Gastrocnemius medialis (tissue), 4 donors: ENCODE results near the gene CRTAC1. TPM values are rescaled to one million over a fixed set of nuclear protein-coding genes. Genes with fewer than 3 reads are reported as not detected.

Source experiments
- ATAC-seq, 2 donors: fragments of 150-250 bp; one replicate each; pipeline ENCODE4 v1.9.1; 2016
- DNase-seq, 2 donors: peaks; one replicate each; pipeline ENCODE4 v3.0.0-alpha.2; 2019
- H3K27ac ChIP-seq, 4 donors: fragments of 200-600 bp; sonication (generic); 1 replicate in 1 of 4; 2 replicates in 3 of 4; pipeline ENCODE4 v1.5.1; 2016 to 2018; ENCODE audit warnings: mild to moderate bottlenecking in 2 of 4, moderate library complexity in 1 of 4
- H3K27me3 ChIP-seq, 3 donors: fragments of 200-600 bp; sonication (generic) in 2 of 3; 1 replicate in 1 of 3; 2 replicates in 2 of 3; pipeline versions ENCODE4 v1.5.1 to v1.6.0; 2016 to 2019; ENCODE audit warnings: mild to moderate bottlenecking in 1 of 3, moderate library complexity in 1 of 3
- H3K36me3 ChIP-seq, 2 donors: fragments of 200-600 bp; sonication (generic) in 1 of 2; one replicate each; pipeline ENCODE4 v1.5.1; 2017 to 2018
- H3K4me1 ChIP-seq, 2 donors: fragments of 200-600 bp; sonication (generic) in 1 of 2; one replicate each; pipeline ENCODE4 v1.5.1; 2016 to 2017; ENCODE audit warnings: mild to moderate bottlenecking in 2 of 2
- H3K4me3 ChIP-seq, 4 donors: fragments of 200-600 bp; sonication (generic) in 3 of 4; 1 replicate in 1 of 4; 2 replicates in 3 of 4; pipeline ENCODE4 v1.5.1; 2016 to 2019; ENCODE audit warnings: mild to moderate bottlenecking in 2 of 4
- H3K9me3 ChIP-seq, 3 donors: fragments of 200-600 bp; sonication (generic) in 2 of 3; 1 replicate in 1 of 3; 2 replicates in 2 of 3; pipeline ENCODE4 v1.5.1; 2016 to 2019
- POLR2A ChIP-seq, 2 donors: fragments of 450-650 bp; IDR thresholded peaks; one replicate each; pipeline ENCODE4 v1.6.1; 2017; ENCODE audit warnings: antibody characterized with exemption in 2 of 2, mild to moderate bottlenecking in 2 of 2, moderate library complexity in 2 of 2
- in situ Hi-C, 4 donors: fragments of 200-750 bp; cut with MboI; loops; one replicate each; pipeline versions ENCODE4 v1.15.0 to v1.8.0; 2017; ENCODE audit warnings: low sequenced_read_pairs in 4 of 4
- intact Hi-C: fragments of 100-400 bp; cut with DNase I; formaldehyde crosslinking; loops from one replicate; pipeline ENCODE4 v1.15.1; 2023; ENCODE audit warnings: low total_unique reads
- total RNA-seq, 4 donors: library from RNA; depleted of rRNA; stranded (reverse); fragments of >200 nt; gene quantifications; one replicate each; pipeline versions ENCODE4 v1.1.0 to v1.2.3, GENCODE V29; 2016
- TF ChIP-seq, protein P1 (sequence below), 5 experiments: fragments of 450-650 bp in 3 of 5; fragments of 200-600 bp in 2 of 5; sonication (generic) in 2 of 5; IDR thresholded peaks in 4 of 5; conservative IDR thresholded peaks in 1 of 5; 1 replicate in 4 of 5; 2 replicates in 1 of 5; pipeline ENCODE4 v1.5.1; 2016 to 2019; ENCODE audit warnings: antibody characterized with exemption in 5 of 5, mild to moderate bottlenecking in 3 of 5, moderate library complexity in 3 of 5

Gene CRTAC1
- total RNA-seq, 4 donors from 2014 or later, result 0.16 to 3.9 (median 0.56) TPM; not detected in 1

DNA sequence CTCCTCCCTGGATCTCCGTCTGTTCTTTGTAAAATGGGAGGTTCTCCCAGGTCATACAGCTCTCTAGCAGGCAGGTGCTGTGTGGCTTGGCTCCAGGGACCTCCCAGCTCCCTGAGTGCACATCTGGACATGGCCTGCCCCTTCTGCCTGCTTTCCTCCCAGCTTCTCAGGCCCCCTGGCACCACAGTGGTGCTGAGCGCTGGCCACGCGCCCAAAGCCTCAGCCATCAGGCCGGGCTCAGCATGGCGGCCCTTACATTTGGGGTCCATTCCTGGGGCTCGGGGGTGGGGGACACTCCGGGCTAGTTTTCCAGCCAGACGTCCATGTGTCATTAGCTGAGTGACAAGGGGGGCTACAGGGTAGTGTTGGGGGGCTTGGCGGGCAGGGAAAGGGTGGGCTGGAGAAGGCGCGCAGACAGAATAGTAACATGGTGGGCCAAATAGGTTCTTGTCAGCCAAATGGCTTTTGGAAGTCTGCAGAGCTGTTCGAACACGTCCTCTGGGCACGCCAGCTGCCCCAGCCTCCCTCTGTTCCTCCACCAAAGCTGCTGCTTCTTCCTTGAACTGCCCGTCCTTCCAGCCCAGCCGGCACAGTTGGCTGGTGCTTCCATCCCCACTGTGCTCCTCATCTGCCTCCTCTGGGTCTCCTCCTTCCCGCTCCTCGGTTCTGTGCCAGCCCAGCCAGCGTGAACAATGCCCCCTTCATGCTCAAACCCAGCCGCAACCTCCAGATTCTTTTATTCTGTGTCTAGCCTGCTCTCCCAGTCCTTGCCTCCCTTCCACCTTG, 114.9 kb downstream of the CRTAC1 start:
- no peak overlapping the region for H3K27ac ChIP-seq
- no peaks in the 10 kb centered on the region for H3K27me3 ChIP-seq
- H3K4me3 ChIP-seq, result no peak overlapping the region
- no peaks in the 10 kb centered on the region for H3K36me3 ChIP-seq
- no peak for DNase-seq
- intact Hi-C loops (no loop called here), in situ Hi-C loops (loop anchor here (5.0 to 10.0 kb wide), 3 partner anchors 127 to 132 kb away; no protein-coding TSS in a partner anchor)
- H3K9me3 ChIP-seq, result no peaks in the 10 kb centered on the region
- ATAC-seq, result no peak
- H3K4me1 ChIP-seq, result peaks cover 8% of the 10 kb centered on the region in 2 donors
- TF ChIP-seq POLR2A (IDR thresholded peaks at IDR 0.05), result no peak
- TF ChIP-seq, protein P1, sequence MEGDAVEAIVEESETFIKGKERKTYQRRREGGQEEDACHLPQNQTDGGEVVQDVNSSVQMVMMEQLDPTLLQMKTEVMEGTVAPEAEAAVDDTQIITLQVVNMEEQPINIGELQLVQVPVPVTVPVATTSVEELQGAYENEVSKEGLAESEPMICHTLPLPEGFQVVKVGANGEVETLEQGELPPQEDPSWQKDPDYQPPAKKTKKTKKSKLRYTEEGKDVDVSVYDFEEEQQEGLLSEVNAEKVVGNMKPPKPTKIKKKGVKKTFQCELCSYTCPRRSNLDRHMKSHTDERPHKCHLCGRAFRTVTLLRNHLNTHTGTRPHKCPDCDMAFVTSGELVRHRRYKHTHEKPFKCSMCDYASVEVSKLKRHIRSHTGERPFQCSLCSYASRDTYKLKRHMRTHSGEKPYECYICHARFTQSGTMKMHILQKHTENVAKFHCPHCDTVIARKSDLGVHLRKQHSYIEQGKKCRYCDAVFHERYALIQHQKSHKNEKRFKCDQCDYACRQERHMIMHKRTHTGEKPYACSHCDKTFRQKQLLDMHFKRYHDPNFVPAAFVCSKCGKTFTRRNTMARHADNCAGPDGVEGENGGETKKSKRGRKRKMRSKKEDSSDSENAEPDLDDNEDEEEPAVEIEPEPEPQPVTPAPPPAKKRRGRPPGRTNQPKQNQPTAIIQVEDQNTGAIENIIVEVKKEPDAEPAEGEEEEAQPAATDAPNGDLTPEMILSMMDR (IDR thresholded peaks at IDR 0.05 in 4 of 5, conservative IDR thresholded peaks at IDR 0.05 in 1 of 5), result no peak

DNA sequence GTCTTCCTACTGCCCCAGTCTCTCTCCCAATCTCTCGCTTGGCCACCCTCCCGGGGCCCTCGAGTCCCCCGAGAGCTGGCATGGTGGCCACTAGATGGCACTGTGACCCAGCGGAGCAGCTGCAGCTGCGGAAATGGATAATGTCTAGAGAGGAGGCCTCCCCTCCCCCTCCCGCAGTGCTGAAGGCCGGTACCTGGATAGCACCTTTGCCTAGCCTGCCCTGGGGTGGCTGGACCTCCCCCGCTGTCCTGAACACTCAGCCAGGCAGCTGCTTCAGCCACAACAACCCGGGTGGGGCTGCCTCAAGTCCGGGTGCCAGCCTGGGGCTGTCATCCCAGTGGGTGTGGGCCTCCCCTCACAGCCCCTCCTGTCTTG, 115.6 kb downstream of the CRTAC1 start:
- in situ Hi-C loops, result loop anchor here (5.0 to 10.0 kb wide), 3 partner anchors 127 to 132 kb away; no protein-coding TSS in a partner anchor
- no peak for TF ChIP-seq POLR2A (IDR thresholded peaks at IDR 0.05)
- TF ChIP-seq, protein P1 (IDR thresholded peaks at IDR 0.05 in 4 of 5, conservative IDR thresholded peaks at IDR 0.05 in 1 of 5), result peak; percentile 77 to 93 (median 87)
- peak overlapping the region in 2 of 4 donors; percentile 22 to 24 for H3K4me3 ChIP-seq

DNA sequence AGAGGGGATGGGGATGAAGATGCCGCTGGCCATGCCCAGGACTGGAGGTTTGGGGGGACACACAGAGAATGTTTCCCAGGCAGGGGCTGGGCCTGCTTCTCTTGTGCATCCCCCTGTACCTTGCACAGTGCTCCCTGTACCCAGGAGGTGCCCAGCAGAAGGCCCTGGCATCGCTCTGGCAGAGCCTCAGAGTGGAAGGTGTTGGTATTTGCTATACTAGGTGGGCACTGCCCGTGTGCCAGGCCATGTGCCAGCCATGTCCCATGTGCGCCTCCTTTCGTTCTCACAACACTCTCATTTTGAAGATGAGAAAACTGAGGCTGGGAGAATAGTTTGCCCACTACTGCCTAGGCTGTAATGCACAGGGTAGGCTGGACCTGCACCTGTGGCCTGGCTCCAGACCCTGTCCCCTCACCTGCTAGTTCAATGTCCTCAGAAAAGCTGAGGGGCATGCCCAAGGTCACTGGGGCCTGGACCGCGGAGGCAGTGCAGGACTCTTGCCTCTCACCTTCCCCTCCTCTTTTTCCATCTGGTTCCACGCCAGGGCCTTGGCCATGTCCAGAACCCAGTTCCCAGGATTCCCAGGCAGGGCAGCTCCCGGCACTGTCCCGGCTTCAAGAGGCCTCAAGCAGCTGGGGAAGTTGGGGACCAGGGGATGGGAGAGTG, 116.1 kb downstream of the CRTAC1 start:
- Histone ChIP-seq H3K36me3 (no peaks in the 10 kb centered on the region), H3K9me3 (no peaks in the 10 kb centered on the region), H3K27me3 (no peaks in the 10 kb centered on the region), H3K4me1 (peaks cover 8% of the 10 kb centered on the region in 2 donors), H3K4me3 (peak overlapping the region in 2 of 4 donors; percentile 22 to 24), H3K27ac (no peak overlapping the region)
- intact Hi-C loops, result loop anchor here (1.0 kb wide), 2 partner anchors 127 to 131 kb away; no protein-coding TSS in a partner anchor
- in situ Hi-C loops, result loop anchor here in 2 of 4 donors (10.0 kb wide), 1 partner anchor 130 kb away; no protein-coding TSS in a partner anchor
- TF ChIP-seq, protein P1 (IDR thresholded peaks at IDR 0.05 in 4 of 5, conservative IDR thresholded peaks at IDR 0.05 in 1 of 5), result no peak
- TF ChIP-seq POLR2A (IDR thresholded peaks at IDR 0.05), result no peak
- DNase-seq, result no peak
- peak; percentile 4 to 5 for ATAC-seq

More for the DNA sequence above, 115.6 kb downstream of the CRTAC1 start:
- H3K36me3 ChIP-seq, result no peaks in the 10 kb centered on the region
- H3K9me3 ChIP-seq, result no peaks in the 10 kb centered on the region
- no peak overlapping the region for H3K27ac ChIP-seq
- no peaks in the 10 kb centered on the region for H3K27me3 ChIP-seq
- intact Hi-C loops, result loop anchor here (1.0 kb wide), 2 partner anchors 126 to 130 kb away; no protein-coding TSS in a partner anchor
- H3K4me1 ChIP-seq, result peaks cover 8% of the 10 kb centered on the region in 2 donors
- DNase-seq, result peak; percentile 46 to 59
- peak; percentile 65 to 91 for ATAC-seq

DNA sequence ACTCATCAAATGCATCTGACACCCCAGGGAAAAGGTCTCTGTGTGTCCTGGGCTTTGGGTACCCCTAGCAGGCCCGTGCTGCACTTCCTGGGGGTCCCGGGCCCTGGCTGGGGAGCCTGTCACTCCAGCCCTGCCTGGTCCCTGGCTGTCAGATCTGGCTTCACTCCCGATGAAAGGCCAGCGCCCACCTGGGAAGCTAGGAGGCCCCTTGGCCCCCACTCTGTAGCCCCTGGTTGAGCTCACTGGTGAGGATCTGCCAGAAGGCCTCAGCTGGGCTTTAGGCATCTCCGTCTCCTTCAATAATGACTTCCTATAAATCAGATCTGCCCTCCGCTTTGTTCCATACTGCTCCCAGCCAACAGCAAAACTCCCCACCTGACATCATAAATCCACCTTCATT, 116.8 kb downstream of the CRTAC1 start:
- in situ Hi-C loops, result loop anchor here in 2 of 4 donors (10.0 kb wide), 1 partner anchor 131 kb away; no protein-coding TSS in a partner anchor
- H3K4me1 ChIP-seq, result peaks cover 8% of the 10 kb centered on the region in 2 donors
- intact Hi-C loops, result loop anchor here (1.0 kb wide), 2 partner anchors 128 to 132 kb away; no protein-coding TSS in a partner anchor
- no peaks in the 10 kb centered on the region for H3K27me3 ChIP-seq
- DNase-seq (no peak), ATAC-seq (no peak)
- TF ChIP-seq POLR2A (IDR thresholded peaks at IDR 0.05), result no peak
- TF ChIP-seq, protein P1 (IDR thresholded peaks at IDR 0.05 in 4 of 5, conservative IDR thresholded peaks at IDR 0.05 in 1 of 5), result no peak
- no peaks in the 10 kb centered on the region for H3K36me3 ChIP-seq
- no peak overlapping the region for H3K27ac ChIP-seq
- H3K4me3 ChIP-seq, result no peak overlapping the region
- no peaks in the 10 kb centered on the region for H3K9me3 ChIP-seq
